CD4-positive, alpha-beta T cell treated with Interleukin-17A for 1 hour (primary cell): ENCODE measurements around the gene OGFR.
A peak's percentile ranks its signal among the peaks of the same experiment; 100 is the strongest.

Experiments used
- DNase-seq: peaks from one replicate; pipeline ENCODE4 v3.0.0-alpha.2; 2020

OGFR gene

DNA sequence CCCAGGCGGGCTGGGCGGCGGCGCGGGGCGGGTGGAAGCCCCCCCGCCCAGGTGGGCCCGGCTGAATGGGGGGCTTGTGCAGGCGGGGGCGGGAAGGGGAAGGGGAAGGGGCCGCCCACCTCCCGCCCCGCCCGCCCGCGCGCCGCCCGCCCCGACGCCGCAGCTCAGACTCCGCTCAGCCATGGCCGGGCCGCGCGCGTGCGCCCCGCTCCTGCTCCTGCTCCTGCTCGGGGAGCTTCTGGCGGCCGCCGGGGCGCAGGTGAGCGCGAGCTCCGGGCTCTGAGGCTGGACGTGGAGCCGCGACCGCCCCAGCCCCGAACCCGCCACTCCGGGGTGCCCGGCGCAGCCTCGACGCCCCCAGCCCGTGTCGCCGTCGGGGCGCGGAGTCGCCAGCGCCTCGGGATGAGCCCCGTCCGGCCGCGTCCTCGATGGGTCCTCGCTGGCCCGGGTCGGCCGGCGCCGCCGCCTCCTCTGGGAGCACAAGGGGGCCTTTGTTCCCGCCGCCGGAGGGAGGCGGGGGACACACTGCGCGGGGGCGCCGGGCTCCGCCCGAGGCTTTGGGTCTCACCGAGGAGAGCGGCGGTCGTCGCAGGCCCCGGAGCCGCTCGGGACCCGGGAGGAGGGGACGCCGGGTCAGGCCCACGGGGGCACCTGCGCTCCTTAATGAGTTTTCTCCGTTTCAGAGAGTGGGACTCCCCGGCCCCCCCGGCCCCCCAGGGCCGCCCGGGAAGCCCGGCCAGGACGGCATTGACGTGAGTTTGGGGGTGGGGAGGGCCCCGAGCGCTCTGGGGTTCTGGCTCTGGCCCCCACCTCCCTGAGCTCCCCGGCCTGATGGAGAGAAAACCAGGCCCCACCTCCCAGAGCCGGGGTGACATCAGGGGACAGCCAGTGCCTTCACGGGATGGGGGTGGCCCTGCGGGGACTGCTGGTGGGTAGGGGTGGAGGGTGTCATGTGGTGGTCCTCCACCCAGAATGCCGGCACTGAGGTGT, 12.5 kb downstream of the OGFR start, which contains the start of gene COL9A3:
TSS of gene COL9A3 (plus strand) at position 167 of the 990 bp plus-strand sequence. CDS start at position 182, 15 bp downstream.
- DNase-seq: no peak

GRCh38 chr20:62817975-62818591, 13.4 kb downstream of the OGFR start:
- no peak for DNase-seq

DNA sequence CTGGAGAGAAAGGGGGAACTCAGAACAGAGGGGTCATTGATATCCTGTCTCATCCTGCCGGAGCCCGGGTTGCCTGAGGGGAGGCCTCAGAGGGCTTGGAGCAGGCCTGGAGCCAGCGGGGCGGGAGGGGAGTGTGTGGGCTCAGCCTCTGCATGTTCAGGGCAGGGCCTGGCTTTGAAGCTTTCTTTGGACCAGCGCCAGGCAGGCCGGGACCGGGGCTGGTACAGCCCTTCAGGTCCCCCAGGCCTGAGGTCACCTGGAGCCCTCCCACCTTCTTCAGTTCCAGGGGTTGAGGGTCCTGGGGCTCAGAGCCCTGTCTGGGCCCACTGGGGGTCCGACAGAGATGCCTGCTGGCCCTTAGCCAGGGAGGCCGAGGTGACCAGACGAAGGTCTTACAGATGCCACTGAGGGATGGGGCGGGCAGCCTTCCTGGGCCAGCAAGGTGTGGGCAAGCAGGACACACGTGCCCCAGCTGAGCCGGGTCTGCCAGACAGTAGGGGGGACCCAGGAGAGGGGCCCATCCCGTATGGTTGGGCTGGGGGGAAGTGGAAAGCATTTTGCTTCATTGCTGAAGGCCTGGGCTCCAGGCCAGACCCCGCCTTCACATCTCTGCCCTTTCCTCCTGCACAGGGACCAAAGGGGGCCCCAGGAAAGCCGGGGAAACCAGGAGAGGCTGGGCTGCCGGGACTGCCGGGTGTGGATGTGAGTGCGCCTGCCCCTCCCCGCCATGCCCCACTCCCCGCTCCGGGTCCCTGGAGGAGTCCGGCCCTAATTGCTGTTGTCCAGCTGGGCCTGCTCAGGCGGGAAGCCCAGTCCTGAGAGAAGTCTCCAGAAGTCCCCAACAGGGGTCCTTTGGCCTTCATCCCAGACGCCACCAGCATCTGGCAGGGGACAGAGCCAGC, 14.2 kb downstream of the OGFR start:
- DNase-seq: no peak

GRCh38 chr20:62819494-62820174, 15.0 kb downstream of the OGFR start:
- DNase-seq: no peak

DNA sequence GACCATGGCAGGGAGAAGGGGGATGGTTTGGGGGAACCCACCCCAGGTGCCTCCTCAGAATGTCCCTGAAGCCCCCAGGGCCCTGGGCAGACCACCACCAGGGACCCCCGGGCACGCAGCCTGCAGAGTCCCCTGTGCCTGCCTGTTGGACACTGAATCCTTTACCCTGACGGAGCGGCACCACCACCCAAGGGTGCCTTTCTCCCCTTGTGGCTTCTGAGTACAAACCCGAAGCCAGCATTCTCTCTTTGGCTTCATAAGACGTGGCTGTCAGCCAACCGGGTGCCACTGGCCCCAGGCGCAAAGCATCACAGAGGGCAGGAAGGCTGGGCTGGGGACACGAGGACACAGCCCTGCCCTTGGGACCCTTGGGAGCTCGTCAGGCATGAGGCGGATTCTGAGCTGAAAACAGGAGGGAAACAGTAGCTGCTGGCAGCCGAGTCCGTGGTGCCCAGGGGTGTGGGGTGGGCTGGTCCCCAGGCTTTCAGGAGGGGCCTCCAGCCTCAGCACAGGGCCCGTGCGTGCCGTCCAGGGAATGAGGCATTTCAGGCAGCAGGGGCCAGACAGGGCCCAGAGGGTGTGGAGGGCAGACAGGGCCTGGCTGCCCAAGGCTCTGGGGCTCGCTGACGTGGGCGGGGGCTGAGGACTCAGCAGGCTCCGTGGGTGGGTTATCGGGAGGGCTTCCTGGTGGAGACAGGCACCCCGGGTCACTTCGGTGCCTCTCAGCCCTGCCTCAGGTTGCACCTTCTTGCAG, 15.8 kb downstream of the OGFR start:
- no peak for DNase-seq

GRCh38 chr20:62820962-62821725, 16.5 kb downstream of the OGFR start:
- no peak for DNase-seq

GRCh38 chr20:62821726-62822210, 17.1 kb downstream of the OGFR start:
- DNase-seq: no peak

GRCh38 chr20:62822239-62822787, 17.7 kb downstream of the OGFR start:
- no peak for DNase-seq

GRCh38 chr20:62822788-62823651, 18.4 kb downstream of the OGFR start:
- DNase-seq: peak; percentile 45

- DNase-seq: no peak
Observed at GRCh38 chr20:62823688-62824475, 19.2 kb downstream of the OGFR start.

DNA sequence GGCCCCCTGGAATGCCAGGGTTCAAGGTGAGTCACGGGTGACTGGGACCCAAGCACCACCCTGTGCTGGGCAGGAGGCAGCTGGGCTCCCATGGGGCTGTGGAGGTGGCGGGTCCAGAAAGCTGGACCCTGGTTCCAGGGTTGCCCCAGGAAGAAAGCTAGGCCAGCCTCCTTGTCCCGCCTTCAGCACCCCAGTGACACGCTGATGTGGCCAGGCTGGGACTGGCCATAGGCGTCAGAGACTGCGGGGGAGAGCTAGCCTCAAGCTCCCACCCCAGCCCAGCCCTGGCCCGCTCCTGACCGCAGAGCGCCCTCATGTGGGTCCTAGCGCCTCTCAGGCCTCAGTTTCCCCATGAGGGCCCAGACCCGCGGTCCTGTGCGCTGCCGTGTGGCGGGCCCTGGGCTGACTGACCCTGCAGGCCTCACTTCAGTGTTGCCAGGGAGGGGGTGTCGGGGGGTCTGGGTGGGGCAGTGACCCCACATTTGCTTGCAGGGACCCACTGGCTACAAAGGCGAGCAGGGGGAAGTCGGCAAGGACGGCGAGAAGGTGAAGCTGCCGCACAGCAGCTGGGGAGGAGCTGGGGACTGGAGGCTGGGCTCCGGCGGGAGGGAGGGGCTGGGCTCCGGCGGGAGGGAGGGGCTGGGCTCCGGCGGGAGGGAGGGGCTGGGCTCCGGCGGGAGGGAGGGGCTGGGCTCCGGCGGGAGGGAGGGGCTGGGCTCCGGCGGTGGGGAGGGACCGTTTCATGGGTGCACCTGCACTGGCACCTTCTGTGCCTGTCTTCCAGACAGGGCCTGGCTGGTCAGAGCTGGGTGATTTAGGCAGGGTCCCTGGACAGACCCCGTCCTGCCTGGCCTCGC, 20.1 kb downstream of the OGFR start:
- DNase-seq: peak; percentile 72

DNA sequence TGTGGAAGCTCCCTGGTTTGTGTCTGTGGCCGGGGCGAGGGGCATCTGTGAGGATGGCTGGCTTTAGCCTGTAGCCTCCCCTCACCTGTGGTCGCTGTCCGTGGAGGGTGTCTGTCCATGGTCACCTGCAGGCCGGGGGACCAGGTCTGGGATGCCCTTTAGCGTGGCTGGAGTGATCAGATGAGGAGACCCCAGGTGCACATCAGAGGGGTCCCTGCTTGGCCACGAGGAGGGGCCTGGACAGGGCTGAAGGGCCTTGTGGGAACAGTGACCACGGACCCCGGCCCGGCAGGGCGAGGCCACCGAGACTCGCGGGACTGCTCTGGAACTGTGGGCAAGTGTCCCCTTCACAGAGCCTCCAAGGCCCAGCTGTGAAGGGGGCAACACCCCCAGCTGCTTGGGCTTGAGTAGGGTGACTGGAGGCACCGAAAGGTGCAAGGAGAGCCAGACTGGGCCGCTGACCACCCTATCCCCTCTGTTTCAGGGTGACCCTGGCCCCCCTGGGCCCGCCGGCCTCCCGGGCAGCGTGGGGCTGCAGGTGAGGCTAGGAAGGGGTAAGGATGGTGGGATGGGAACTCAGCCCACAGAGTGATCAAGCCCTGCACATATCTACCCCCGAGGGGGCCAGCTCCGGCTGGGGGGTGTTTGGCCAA, 20.8 kb downstream of the OGFR start:
- no peak for DNase-seq

DNA sequence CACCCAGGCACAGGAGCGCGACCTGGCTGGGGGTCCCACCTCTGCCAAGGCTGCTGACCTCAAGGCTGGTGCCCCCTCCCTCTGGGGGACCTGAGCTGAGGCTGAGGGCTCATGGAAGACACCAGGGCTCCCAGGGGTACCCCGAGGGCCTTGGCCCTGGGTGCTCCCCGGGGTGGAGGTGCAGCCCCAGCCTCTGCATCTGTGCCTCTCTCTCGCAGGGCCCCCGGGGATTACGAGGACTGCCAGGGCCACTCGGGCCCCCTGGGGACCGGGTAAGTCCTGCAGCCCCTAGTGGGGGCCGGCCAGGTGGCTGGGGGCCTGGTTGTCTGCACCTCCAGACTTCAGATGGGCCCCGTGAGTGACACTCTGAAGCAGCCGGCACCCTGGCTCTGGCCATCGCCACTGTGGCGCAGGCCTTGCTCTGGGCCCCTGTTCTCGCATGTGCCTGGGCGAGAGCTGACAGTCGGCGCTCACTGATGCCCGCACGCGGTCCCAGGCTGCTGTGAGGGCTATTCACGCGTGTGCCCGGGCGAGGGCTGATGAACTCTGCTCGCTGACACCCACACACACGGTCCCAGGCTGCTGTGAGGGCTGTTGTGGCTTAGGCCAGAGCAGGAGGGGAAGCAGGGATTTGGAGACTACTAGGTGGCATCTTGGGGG, 21.5 kb downstream of the OGFR start:
- DNase-seq: no peak

DNA sequence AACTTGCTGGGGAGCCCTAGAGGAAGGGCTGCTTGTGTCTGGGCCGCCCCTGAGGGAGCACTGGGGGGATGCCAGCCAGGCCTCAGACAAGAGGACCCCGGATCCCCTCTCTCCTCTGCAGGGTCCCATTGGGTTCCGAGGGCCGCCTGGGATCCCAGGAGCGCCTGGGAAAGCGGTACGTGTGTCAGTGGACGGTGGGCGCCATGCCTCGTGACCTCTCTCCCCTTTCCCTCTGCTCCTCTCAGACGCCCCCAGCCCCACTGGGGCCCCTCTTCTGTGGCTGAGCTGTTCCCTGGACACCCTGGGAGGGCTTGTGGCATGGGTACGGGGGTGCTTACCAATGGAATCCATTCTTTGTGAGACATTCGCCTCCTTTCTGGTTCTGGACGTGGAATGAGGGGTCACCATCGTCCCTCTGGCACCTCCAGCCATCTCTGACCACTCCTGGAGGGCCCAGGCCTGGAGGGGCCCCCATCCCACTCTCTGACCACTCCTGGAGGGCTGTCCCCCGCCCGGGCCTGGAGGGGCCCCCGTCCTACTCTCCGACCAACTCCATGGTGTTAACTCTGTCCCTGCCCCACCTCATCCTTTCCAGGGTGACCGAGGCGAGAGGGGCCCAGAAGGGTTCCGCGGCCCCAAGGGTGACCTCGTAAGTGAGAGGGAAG, 22.1 kb downstream of the OGFR start:
- no peak for DNase-seq

DNA sequence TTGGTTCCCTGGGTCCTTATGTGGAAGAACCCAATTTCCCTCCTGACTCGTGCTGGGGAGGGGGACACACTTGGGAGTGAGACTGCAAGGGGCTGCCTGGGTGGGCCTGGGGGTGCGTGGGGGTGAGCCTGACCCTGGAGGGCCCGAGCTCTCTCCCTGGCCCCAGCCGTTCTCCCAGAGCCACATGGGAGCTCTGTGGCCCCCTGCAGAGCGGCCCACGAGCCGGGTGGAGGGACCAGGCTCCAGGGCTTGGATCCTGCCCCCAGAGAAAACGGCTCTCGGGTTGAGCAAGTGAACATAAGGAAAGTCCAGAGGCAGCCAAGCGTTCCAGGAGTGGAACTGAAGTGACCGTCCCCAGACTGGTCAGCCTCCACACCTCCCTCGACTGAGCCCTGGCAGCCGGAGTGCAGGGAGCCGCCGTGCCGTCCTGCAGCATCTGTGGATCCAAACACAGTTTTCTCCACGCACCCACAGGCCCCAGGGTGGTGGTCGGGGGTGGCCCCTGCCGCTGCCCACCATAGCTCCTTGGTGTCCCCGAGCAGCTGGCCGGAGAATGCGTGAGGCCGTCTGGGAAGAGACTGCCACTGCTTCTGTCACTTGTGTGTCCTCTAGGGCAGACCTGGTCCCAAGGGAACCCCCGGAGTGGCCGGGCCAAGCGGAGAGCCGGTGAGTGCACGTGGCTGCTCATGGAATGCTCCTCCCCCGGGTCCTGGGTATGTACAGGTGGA, 22.8 kb downstream of the OGFR start:
- DNase-seq: no peak
